A549 (cell line): ENCODE measurements around the gene PRKD1.

Experiments
- BCL3 ChIP-seq: fragments of >200 bp; sonication (Bioruptor Twin); formaldehyde crosslinking; IDR thresholded peaks from 3 replicates; pipeline ENCODE4 v1.6.1; 2016
- CTCF ChIP-seq: fragments of >200 bp; sonication (Bioruptor Twin); formaldehyde crosslinking; IDR thresholded peaks from 3 replicates; pipeline ENCODE4 v1.5.1; 2016
- ELK1 ChIP-seq: fragments of 150-350 bp; IDR thresholded peaks from 2 replicates; pipeline ENCODE4 v1.6.1; 2014; ENCODE audit warnings: low read depth, mild to moderate bottlenecking, low read length
- EP300 ChIP-seq, 2 experiments: fragments of >200 bp; sonication (Bioruptor Twin); formaldehyde crosslinking; IDR thresholded peaks; 2 replicates in 1 of 2; 3 replicates in 1 of 2; pipeline ENCODE4 v1.6.1; 2016 to 2017
- ESRRA ChIP-seq: fragments of 150-350 bp; IDR thresholded peaks from 2 replicates; pipeline ENCODE4 v1.6.1; 2014; ENCODE audit warnings: mild to moderate bottlenecking, low read length, borderline replicate concordance
- HDAC2 ChIP-seq: fragments of 200-600 bp; sonication (generic); IDR thresholded peaks from 2 replicates; pipeline ENCODE4 v1.6.1; 2016
- MAX ChIP-seq: IDR thresholded peaks from 2 replicates; pipeline ENCODE4 v1.6.1; 2012
- POLR2A ChIP-seq: IDR thresholded peaks from 2 replicates; pipeline ENCODE4 v1.6.1; 2012; ENCODE audit warnings: mild to moderate bottlenecking, low read length
- RAD21 ChIP-seq, 2 experiments: fragments of >200 bp in 1 of 2; sonication (Bioruptor Twin) in 1 of 2; formaldehyde crosslinking in 1 of 2; IDR thresholded peaks in 1 of 2; conservative IDR thresholded peaks in 1 of 2; 2 replicates in 1 of 2; 3 replicates in 1 of 2; pipeline ENCODE4 v1.6.1; 2012 to 2018; ENCODE audit warnings: inconsistent platforms in 1 of 2
- RFX5 ChIP-seq: fragments of 450-650 bp; IDR thresholded peaks from 2 replicates; pipeline ENCODE4 v1.7.1; 2014; ENCODE audit warnings: antibody characterized with exemption, mild to moderate bottlenecking, moderate library complexity
- SMC3 ChIP-seq: fragments of >200 bp; sonication (Bioruptor Twin); formaldehyde crosslinking; IDR thresholded peaks from 3 replicates; pipeline ENCODE4 v1.6.1; 2018; ENCODE audit warnings: inconsistent platforms

GRCh38 chr14:29648045-29648444 lies 279.6 kb downstream of the PRKD1 start:
- TF ChIP-seq POLR2A (no peak), CTCF (no peak), BCL3 (no peak), RFX5 (no peak), EP300 (IDR thresholded peaks at IDR 0.05) (no peak), SMC3 (no peak), ELK1 (no peak), HDAC2 (no peak), MAX (no peak), RAD21 (conservative IDR thresholded peaks at IDR 0.05 in 1 of 2, IDR thresholded peaks at IDR 0.05 in 1 of 2) (no peak), ESRRA (no peak)
